Activated CD4-positive, alpha-beta memory T cell treated with anti-CD3 and anti-CD28 coated beads, Interleukin-2, amount 10 ng/mL, durations not matched to agents 7 days and 5 days (primary cell): ENCODE measurements around the gene VANGL1. TPM values are rescaled to one million over a fixed set of nuclear protein-coding genes. Genes with fewer than 3 reads are reported as not detected.

ENCODE experiments used
- CTCF ChIA-PET: fragments of 350-600 bp; sonication (Branson Sonifier 250); formaldehyde crosslinking; loops from one replicate; lab custom pipeline; 2021; ENCODE audit warnings: antibody characterized with exemption, inconsistent platforms; lab: Charles Lee
- POLR2A ChIA-PET: fragments of 350-600 bp; sonication (Branson Sonifier 250); formaldehyde crosslinking; loops from one replicate; lab custom pipeline; 2021; ENCODE audit warnings: antibody characterized with exemption; lab: Charles Lee
- DNase-seq: peaks from one replicate; pipeline ENCODE4 v3.0.0-alpha.2; 2020
- H3K27ac Mint-ChIP-seq: one replicate; pipeline ENCODE4 v1.8.0; 2021; ENCODE audit warnings: mild to moderate bottlenecking, mixed read lengths
- H3K27me3 Mint-ChIP-seq: one replicate; pipeline ENCODE4 v1.8.0; 2021; ENCODE audit warnings: mixed read lengths
- H3K36me3 Mint-ChIP-seq: one replicate; pipeline ENCODE4 v1.8.0; 2021; ENCODE audit warnings: low read depth, mixed read lengths
- H3K4me1 Mint-ChIP-seq: one replicate; pipeline ENCODE4 v1.8.0; 2021; ENCODE audit warnings: mixed read lengths
- H3K4me3 Mint-ChIP-seq: one replicate; pipeline ENCODE4 v1.8.0; 2021; ENCODE audit warnings: mild to moderate bottlenecking, mixed read lengths
- H3K9me3 Mint-ChIP-seq: one replicate; pipeline ENCODE4 v1.8.0; 2021; ENCODE audit warnings: mixed read lengths
- total RNA-seq, 2 experiments: library from RNA; stranded (reverse); gene quantifications; one replicate each; pipeline ENCODE4 v1.2.3, GENCODE V29; 2021

Gene VANGL1
- total RNA-seq, 2 experiments from 2014 or later, result 17.5 to 17.7 TPM

- H3K9me3 Mint-ChIP-seq, result no peaks in the 10 kb centered on the region
- no peak overlapping the region for H3K4me3 Mint-ChIP-seq
- ChIA-PET CTCF (no interaction called here), POLR2A (no interaction called here)
- H3K4me1 Mint-ChIP-seq, result no peaks in the 10 kb centered on the region
- peaks cover 23% of the 10 kb centered on the region for H3K27me3 Mint-ChIP-seq
- no peak for DNase-seq
- H3K27ac Mint-ChIP-seq, result no peak overlapping the region
- H3K36me3 Mint-ChIP-seq, result no peaks in the 10 kb centered on the region
These were observed 59.3 kb downstream of the VANGL1 start for GRCh38 chr1:115701090-115701489.

- H3K27me3 Mint-ChIP-seq, result peaks cover 30% of the 10 kb centered on the region
These were observed 61.2 kb downstream of the VANGL1 start for GRCh38 chr1:115702959-115703358.

GRCh38 chr1:115705085-115705951, 63.5 kb downstream of the VANGL1 start:
- H3K4me1 Mint-ChIP-seq, result no peaks in the 10 kb centered on the region
- no peaks in the 10 kb centered on the region for H3K9me3 Mint-ChIP-seq
- DNase-seq, result no peak
- no peak overlapping the region for H3K4me3 Mint-ChIP-seq
- peaks cover 29% of the 10 kb centered on the region for H3K27me3 Mint-ChIP-seq
- POLR2A ChIA-PET, result no interaction called here
- H3K36me3 Mint-ChIP-seq, result no peaks in the 10 kb centered on the region
- H3K27ac Mint-ChIP-seq, result no peak overlapping the region
- CTCF ChIA-PET, result interaction anchor here (0.9 to 2.7 kb wide), 6 partner anchors 10 to 111 kb away, joined by 3 to 38 read pairs (median 4); no protein-coding TSS in a partner anchor

More at GRCh38 chr1:115702959-115703358, 61.2 kb downstream of the VANGL1 start:
- no peaks in the 10 kb centered on the region for H3K9me3 Mint-ChIP-seq
- ChIA-PET CTCF (interaction anchor here (0.7 kb wide), 1 partner anchor 25 kb away, joined by 4 read pairs; no protein-coding TSS in a partner anchor), POLR2A (no interaction called here)
- H3K4me1 Mint-ChIP-seq, result no peaks in the 10 kb centered on the region
- H3K36me3 Mint-ChIP-seq, result no peaks in the 10 kb centered on the region
- DNase-seq, result no peak
- H3K27ac Mint-ChIP-seq, result no peak overlapping the region
- no peak overlapping the region for H3K4me3 Mint-ChIP-seq

- H3K4me3 Mint-ChIP-seq, result no peak overlapping the region
- POLR2A ChIA-PET, result no interaction called here
- H3K36me3 Mint-ChIP-seq, result no peaks in the 10 kb centered on the region
- CTCF ChIA-PET, result interaction anchor here (0.6 to 2.7 kb wide), 24 partner anchors 9 to 1952 kb away, joined by 3 to 38 read pairs (median 4); partner anchors contain the start of gene VANGL1
- peaks cover 23% of the 10 kb centered on the region for H3K27me3 Mint-ChIP-seq
- no peaks in the 10 kb centered on the region for H3K9me3 Mint-ChIP-seq
- no peaks in the 10 kb centered on the region for H3K4me1 Mint-ChIP-seq
- no peak overlapping the region for H3K27ac Mint-ChIP-seq
- no peak for DNase-seq
These were observed 64.2 kb downstream of the VANGL1 start for GRCh38 chr1:115705963-115706362.

- no peaks in the 10 kb centered on the region for H3K4me1 Mint-ChIP-seq
- H3K4me3 Mint-ChIP-seq, result no peak overlapping the region
- H3K27me3 Mint-ChIP-seq, result peaks cover 20% of the 10 kb centered on the region
- H3K27ac Mint-ChIP-seq, result no peak overlapping the region
- ChIA-PET POLR2A (interaction anchor here (1.6 kb wide), 1 partner anchor 98 kb away, joined by 4 read pairs; no protein-coding TSS in a partner anchor), CTCF (interaction anchor here (0.6 to 2.7 kb wide), 46 partner anchors 8 to 1951 kb away, joined by 3 to 38 read pairs (median 4); partner anchors contain the start of gene VANGL1)
- no peaks in the 10 kb centered on the region for H3K36me3 Mint-ChIP-seq
- no peaks in the 10 kb centered on the region for H3K9me3 Mint-ChIP-seq
- DNase-seq, result no peak
These were observed 65.0 kb downstream of the VANGL1 start for GRCh38 chr1:115706587-115707425.

GRCh38 chr1:115710859-115711624, 69.3 kb downstream of the VANGL1 start:
- no peak for DNase-seq
- Mint-ChIP-seq H3K4me1 (no peaks in the 10 kb centered on the region), H3K9me3 (no peaks in the 10 kb centered on the region), H3K36me3 (no peaks in the 10 kb centered on the region), H3K27ac (no peak overlapping the region), H3K27me3 (peaks cover 29% of the 10 kb centered on the region), H3K4me3 (no peak overlapping the region)
- ChIA-PET CTCF (interaction anchor here (2.4 kb wide), 1 partner anchor 102 kb away, joined by 9 read pairs; no protein-coding TSS in a partner anchor), POLR2A (no interaction called here)

- CTCF ChIA-PET, result interaction anchor here (0.6 to 2.4 kb wide), 2 partner anchors 104 to 1953 kb away, joined by 3 to 9 read pairs; no protein-coding TSS in a partner anchor
- no peak for DNase-seq
- no peaks in the 10 kb centered on the region for H3K36me3 Mint-ChIP-seq
- no peaks in the 10 kb centered on the region for H3K9me3 Mint-ChIP-seq
- no peak overlapping the region for H3K27ac Mint-ChIP-seq
- peaks cover 29% of the 10 kb centered on the region for H3K27me3 Mint-ChIP-seq
- POLR2A ChIA-PET, result no interaction called here
- no peak overlapping the region for H3K4me3 Mint-ChIP-seq
- H3K4me1 Mint-ChIP-seq, result no peaks in the 10 kb centered on the region
These were observed 71.3 kb downstream of the VANGL1 start for GRCh38 chr1:115712911-115713609.

- no peak for DNase-seq
- Mint-ChIP-seq H3K27me3 (peaks cover 30% of the 10 kb centered on the region), H3K27ac (no peak overlapping the region), H3K4me3 (no peak overlapping the region), H3K4me1 (no peaks in the 10 kb centered on the region), H3K9me3 (no peaks in the 10 kb centered on the region), H3K36me3 (no peaks in the 10 kb centered on the region)
- POLR2A ChIA-PET, result no interaction called here
- CTCF ChIA-PET, result no interaction called here
These were observed 72.1 kb downstream of the VANGL1 start for GRCh38 chr1:115713906-115714305.

GRCh38 chr1:115714572-115715141, 72.9 kb downstream of the VANGL1 start:
- H3K36me3 Mint-ChIP-seq, result no peaks in the 10 kb centered on the region

GRCh38 chr1:115717541-115717940, 75.8 kb downstream of the VANGL1 start:
- H3K9me3 Mint-ChIP-seq, result no peaks in the 10 kb centered on the region
- H3K27ac Mint-ChIP-seq, result no peak overlapping the region
- no peaks in the 10 kb centered on the region for H3K36me3 Mint-ChIP-seq
- DNase-seq, result peak; percentile 28
- H3K4me1 Mint-ChIP-seq, result no peaks in the 10 kb centered on the region
- CTCF ChIA-PET, result interaction anchor here (1.4 to 1.5 kb wide), 2 partner anchors 54 to 109 kb away, joined by 3 to 4 read pairs; no protein-coding TSS in a partner anchor
- POLR2A ChIA-PET, result interaction anchor here (0.7 kb wide), 1 partner anchor 263 kb away, joined by 3 read pairs; no protein-coding TSS in a partner anchor
- no peak overlapping the region for H3K4me3 Mint-ChIP-seq
- H3K27me3 Mint-ChIP-seq, result peaks cover 16% of the 10 kb centered on the region

More at GRCh38 chr1:115714572-115715141, 72.9 kb downstream of the VANGL1 start:
- ChIA-PET POLR2A (no interaction called here), CTCF (interaction anchor here (0.8 kb wide), 1 partner anchor 9 kb away, joined by 3 read pairs; no protein-coding TSS in a partner anchor)
- Mint-ChIP-seq H3K27ac (no peak overlapping the region), H3K4me1 (no peaks in the 10 kb centered on the region), H3K4me3 (no peak overlapping the region), H3K27me3 (peaks cover 23% of the 10 kb centered on the region), H3K9me3 (no peaks in the 10 kb centered on the region)
- no peak for DNase-seq

- no peak overlapping the region for H3K27ac Mint-ChIP-seq
- ChIA-PET CTCF (interaction anchor here (1.5 kb wide), 1 partner anchor 53 kb away, joined by 4 read pairs; no protein-coding TSS in a partner anchor), POLR2A (interaction anchor here (0.7 kb wide), 1 partner anchor 263 kb away, joined by 3 read pairs; no protein-coding TSS in a partner anchor)
- H3K36me3 Mint-ChIP-seq, result no peaks in the 10 kb centered on the region
- H3K9me3 Mint-ChIP-seq, result no peaks in the 10 kb centered on the region
- peaks cover 14% of the 10 kb centered on the region for H3K27me3 Mint-ChIP-seq
- H3K4me1 Mint-ChIP-seq, result no peaks in the 10 kb centered on the region
- no peak for DNase-seq
- no peak overlapping the region for H3K4me3 Mint-ChIP-seq
These were observed 76.4 kb downstream of the VANGL1 start for GRCh38 chr1:115718011-115718754.
